ENCODE results near the gene GSTA1. TPM values are rescaled to one million over a fixed set of nuclear protein-coding genes. Genes with fewer than 3 reads are reported as not detected.
"Not testable (repeated sequence)": the region's sequence is repeated elsewhere in the genome, so short reads cannot be mapped to it uniquely, and the experiment has no call there.

Gene GSTA1
- total RNA-seq, 2 donors from 2014 or later, result not detected

GRCh38 chr6:52786249-52786956 is 17.2 kb downstream of the GSTA1 start:
- DNase-seq (ENCODE audit: low spot score), result no peak
- no peak for TF ChIP-seq CTCF (IDR thresholded peaks at IDR 0.05)
- Histone ChIP-seq H3K4me1 (no peaks in the 10 kb centered on the region), H3K9me3 (no peaks in the 10 kb centered on the region), H3K27me3 (no peaks in the 10 kb centered on the region), H3K27ac (no peak overlapping the region), H3K36me3 (no peaks in the 10 kb centered on the region), H3K4me3 (no peak overlapping the region)

- H3K27ac ChIP-seq; H3K4me3 ChIP-seq; H3K9me3 ChIP-seq; H3K4me1 ChIP-seq; DNase-seq (ENCODE audit: low spot score); H3K36me3 ChIP-seq; H3K27me3 ChIP-seq: not testable (repeated sequence)
These were observed 20.8 kb downstream of the GSTA1 start for GRCh38 chr6:52782696-52783274.

GRCh38 chr6:52782209-52782608 is 21.4 kb downstream of the GSTA1 start:
- H3K9me3 ChIP-seq, result not testable (repeated sequence)

GRCh38 chr6:52779237-52779636 is 24.4 kb downstream of the GSTA1 start:
- Histone ChIP-seq H3K4me3 (no peak overlapping the region), H3K27me3 (no peaks in the 10 kb centered on the region), H3K27ac (no peak overlapping the region), H3K9me3 (no peaks in the 10 kb centered on the region), H3K4me1 (no peaks in the 10 kb centered on the region), H3K36me3 (no peaks in the 10 kb centered on the region)
- DNase-seq (ENCODE audit: low spot score), result no peak
- TF ChIP-seq CTCF (IDR thresholded peaks at IDR 0.05), result no peak

More at GRCh38 chr6:52782209-52782608, 21.4 kb downstream of the GSTA1 start:
- not testable (repeated sequence) for H3K27me3 ChIP-seq; H3K4me1 ChIP-seq; DNase-seq (ENCODE audit: low spot score); H3K27ac ChIP-seq; H3K4me3 ChIP-seq; H3K36me3 ChIP-seq

- H3K27ac ChIP-seq; DNase-seq (ENCODE audit: low spot score); H3K36me3 ChIP-seq; H3K9me3 ChIP-seq; H3K4me3 ChIP-seq; H3K27me3 ChIP-seq; H3K4me1 ChIP-seq: not testable (repeated sequence)
These were observed 26.8 kb downstream of the GSTA1 start for GRCh38 chr6:52776711-52777351.

GRCh38 chr6:52769399-52769798 is 34.2 kb downstream of the GSTA1 start:
- H3K27ac ChIP-seq; H3K27me3 ChIP-seq; H3K9me3 ChIP-seq; H3K4me3 ChIP-seq; H3K36me3 ChIP-seq; H3K4me1 ChIP-seq; DNase-seq (ENCODE audit: low spot score): not testable (repeated sequence)

GRCh38 chr6:52767658-52768057 is 36.0 kb downstream of the GSTA1 start:
- H3K4me1 ChIP-seq; H3K36me3 ChIP-seq; H3K9me3 ChIP-seq; DNase-seq (ENCODE audit: low spot score); H3K27ac ChIP-seq; H3K27me3 ChIP-seq; H3K4me3 ChIP-seq: not testable (repeated sequence)

- H3K9me3 ChIP-seq; DNase-seq (ENCODE audit: low spot score): not testable (repeated sequence)
These were observed 40.2 kb downstream of the GSTA1 start, which contains the start of gene GSTA2 for GRCh38 chr6:52763322-52763916. Gene GSTA2 (minus strand): TSS chr6:52763475. CDS start chr6:52757947, 5,528 bp downstream.

GRCh38 chr6:52761673-52762491 is 41.7 kb downstream of the GSTA1 start:
- H3K4me3 ChIP-seq; H3K9me3 ChIP-seq; H3K27me3 ChIP-seq; H3K4me1 ChIP-seq; H3K36me3 ChIP-seq; DNase-seq (ENCODE audit: low spot score); H3K27ac ChIP-seq: not testable (repeated sequence)

More at GRCh38 chr6:52763322-52763916, 40.2 kb downstream of the GSTA1 start, which contains the start of gene GSTA2:
- not testable (repeated sequence) for H3K27ac ChIP-seq, H3K27me3 ChIP-seq, H3K4me1 ChIP-seq, H3K4me3 ChIP-seq, H3K36me3 ChIP-seq
